GM12872 (cell line): ENCODE results near the gene DPP10.

ENCODE experiments used
- CTCF ChIP-seq: IDR thresholded peaks from 3 replicates; pipeline ENCODE4 v1.5.1; 2011; ENCODE audit warnings: low read depth, mild to moderate bottlenecking, low read length, moderate library complexity; ENCODE audit not compliant: insufficient read depth

DPP10 gene

GRCh38 chr2:114442510-114442909 is at the start of gene DPP10:
Gene DPP10 (plus strand): TSS chr2:114442641.
- no peak for TF ChIP-seq CTCF

GRCh38 chr2:114400890-114401289 is 41.6 kb upstream of the DPP10 start:
- TF ChIP-seq CTCF, result no peak

GRCh38 chr2:114405247-114406116 is 37.0 kb upstream of the DPP10 start:
- TF ChIP-seq CTCF, result no peak

GRCh38 chr2:114406347-114406746 is 36.1 kb upstream of the DPP10 start:
- TF ChIP-seq CTCF, result no peak

- no peak for TF ChIP-seq CTCF
Measured at GRCh38 chr2:114421781-114422180, 20.7 kb upstream of the DPP10 start.

- no peak for TF ChIP-seq CTCF
Measured at GRCh38 chr2:114424699-114425098, 17.7 kb upstream of the DPP10 start.

GRCh38 chr2:114426756-114427155 is 15.7 kb upstream of the DPP10 start:
- no peak for TF ChIP-seq CTCF
